ENCODE measurements around the gene ZNF496. TPM values are rescaled to one million over a fixed set of nuclear protein-coding genes. Genes with fewer than 3 reads are reported as not detected.

ZNF496 gene
- total RNA-seq, 2 experiments from 2014 or later = 21.7 to 36.4 TPM

DNA sequence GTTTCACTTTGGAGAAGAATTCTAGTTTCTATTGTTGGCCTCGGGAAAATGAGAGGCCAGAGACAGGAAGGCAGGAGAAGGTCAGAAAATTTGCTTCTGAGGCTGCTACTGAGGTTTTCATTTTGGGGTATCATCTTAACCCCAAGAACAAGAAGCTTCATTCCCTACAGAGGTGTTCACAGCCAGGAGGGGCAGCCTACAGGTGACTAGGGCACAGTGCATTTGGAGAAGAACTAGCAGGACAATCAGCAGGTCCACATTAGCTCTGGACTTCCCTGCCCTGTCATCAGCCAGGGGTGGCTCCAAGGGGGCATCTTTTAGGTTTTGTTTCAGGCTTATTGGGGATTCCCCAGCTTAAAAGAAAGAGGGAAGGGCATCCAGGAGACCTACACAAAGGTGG, 12.1 kb upstream of the ZNF496 start:
- no peaks in the 10 kb centered on the region for H3K79me2 ChIP-seq (ENCODE audit: insufficient read depth, low read depth, low read length)
- no peak overlapping the region for H2AFZ ChIP-seq (ENCODE audit: low read length)
- H3K27ac ChIP-seq (ENCODE audit: low read depth, low read length, poor library complexity, severe bottlenecking) = no peak overlapping the region
- H3K4me2 ChIP-seq (ENCODE audit: low read length) = no peak overlapping the region
- H3K9me2 ChIP-seq (ENCODE audit: insufficient read depth, low read length) = no peaks in the 10 kb centered on the region
- H3K9me3 ChIP-seq (ENCODE audit: low read length) = no peaks in the 10 kb centered on the region
- DNase-seq (ENCODE audit: low spot score) = no peak
- intact Hi-C loops (cut with micrococcal nuclease; ENCODE audit: unreplicated experiment) = no loop called here
- no TSS peak for BruUV-seq (replicated peaks)
- no peak overlapping the region for H3K4me3 ChIP-seq (ENCODE audit: low read depth, low read length, poor library complexity, severe bottlenecking)
- CTCF ChIA-PET (ENCODE audit: unreplicated experiment) = no interaction called here
- H3K36me3 ChIP-seq (ENCODE audit: insufficient read depth, low read length) = no peaks in the 10 kb centered on the region
- no peaks in the 10 kb centered on the region for H4K20me1 ChIP-seq (ENCODE audit: insufficient read depth, low read length)
- no peak for TF ChIP-seq EZH2phosphoT487 (IDR thresholded peaks at IDR 0.05; ENCODE audit: borderline replicate concordance, low read depth, low read length)
- TF ChIP-seq, protein P1, sequence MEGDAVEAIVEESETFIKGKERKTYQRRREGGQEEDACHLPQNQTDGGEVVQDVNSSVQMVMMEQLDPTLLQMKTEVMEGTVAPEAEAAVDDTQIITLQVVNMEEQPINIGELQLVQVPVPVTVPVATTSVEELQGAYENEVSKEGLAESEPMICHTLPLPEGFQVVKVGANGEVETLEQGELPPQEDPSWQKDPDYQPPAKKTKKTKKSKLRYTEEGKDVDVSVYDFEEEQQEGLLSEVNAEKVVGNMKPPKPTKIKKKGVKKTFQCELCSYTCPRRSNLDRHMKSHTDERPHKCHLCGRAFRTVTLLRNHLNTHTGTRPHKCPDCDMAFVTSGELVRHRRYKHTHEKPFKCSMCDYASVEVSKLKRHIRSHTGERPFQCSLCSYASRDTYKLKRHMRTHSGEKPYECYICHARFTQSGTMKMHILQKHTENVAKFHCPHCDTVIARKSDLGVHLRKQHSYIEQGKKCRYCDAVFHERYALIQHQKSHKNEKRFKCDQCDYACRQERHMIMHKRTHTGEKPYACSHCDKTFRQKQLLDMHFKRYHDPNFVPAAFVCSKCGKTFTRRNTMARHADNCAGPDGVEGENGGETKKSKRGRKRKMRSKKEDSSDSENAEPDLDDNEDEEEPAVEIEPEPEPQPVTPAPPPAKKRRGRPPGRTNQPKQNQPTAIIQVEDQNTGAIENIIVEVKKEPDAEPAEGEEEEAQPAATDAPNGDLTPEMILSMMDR (conservative IDR thresholded peaks at IDR 0.05; ENCODE audit: low read length) = no peak
- POLR2A ChIA-PET = no interaction called here
- no peaks in the 10 kb centered on the region for H3K4me1 ChIP-seq (ENCODE audit: insufficient read depth, low read length, poor library complexity, severe bottlenecking)

DNA sequence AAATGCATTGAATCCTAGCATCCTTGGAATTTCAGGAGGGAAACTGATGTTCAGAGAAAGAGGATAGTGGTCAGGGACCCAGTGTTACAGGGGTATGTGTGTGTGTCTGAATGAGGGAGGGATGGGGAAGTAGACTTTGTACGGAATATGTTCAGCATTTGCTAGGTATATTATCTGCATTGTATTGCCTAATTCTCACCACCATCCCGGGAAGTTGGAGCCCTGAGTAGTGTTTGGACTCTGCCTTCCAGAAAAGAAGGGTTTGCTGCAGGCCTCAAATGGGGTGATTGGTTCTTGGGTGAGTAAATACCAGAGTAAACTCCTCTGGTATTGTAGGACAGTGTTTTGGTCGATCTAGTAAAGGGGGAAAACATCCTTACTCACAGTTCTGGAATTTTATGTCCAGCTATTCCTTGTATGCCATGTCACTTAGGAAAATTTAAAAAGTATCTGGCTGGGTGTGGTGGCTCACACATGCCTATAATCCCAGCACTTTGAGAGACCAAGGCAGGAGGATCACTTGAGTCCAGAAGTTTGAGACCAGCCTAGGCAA, 7.1 kb upstream of the ZNF496 start:
- Histone ChIP-seq H3K4me2 (ENCODE audit: low read length) (no peak overlapping the region), H3K27ac (ENCODE audit: low read depth, low read length, poor library complexity, severe bottlenecking) (no peak overlapping the region), H3K79me2 (ENCODE audit: insufficient read depth, low read depth, low read length) (no peaks in the 10 kb centered on the region), H3K36me3 (ENCODE audit: insufficient read depth, low read length) (no peaks in the 10 kb centered on the region), H3K4me1 (ENCODE audit: insufficient read depth, low read length, poor library complexity, severe bottlenecking) (no peaks in the 10 kb centered on the region), H3K9me3 (ENCODE audit: low read length) (no peaks in the 10 kb centered on the region), H4K20me1 (ENCODE audit: insufficient read depth, low read length) (no peaks in the 10 kb centered on the region), H3K4me3 (ENCODE audit: low read depth, low read length, poor library complexity, severe bottlenecking) (no peak overlapping the region), H2AFZ (ENCODE audit: low read length) (no peak overlapping the region), H3K9me2 (ENCODE audit: insufficient read depth, low read length) (no peaks in the 10 kb centered on the region)
- ChIA-PET POLR2A (no interaction called here), CTCF (ENCODE audit: unreplicated experiment) (interaction anchor here (0.6 kb wide), 1 partner anchor 921 kb away, joined by 4 read pairs; no protein-coding TSS in a partner anchor)
- TF ChIP-seq, protein P1 (conservative IDR thresholded peaks at IDR 0.05; ENCODE audit: low read length) = no peak
- TF ChIP-seq EZH2phosphoT487 (IDR thresholded peaks at IDR 0.05; ENCODE audit: borderline replicate concordance, low read depth, low read length) = no peak
- BruUV-seq (replicated peaks) = no TSS peak
- intact Hi-C loops (cut with micrococcal nuclease; ENCODE audit: unreplicated experiment) = no loop called here
- no peak for DNase-seq (ENCODE audit: low spot score)

DNA sequence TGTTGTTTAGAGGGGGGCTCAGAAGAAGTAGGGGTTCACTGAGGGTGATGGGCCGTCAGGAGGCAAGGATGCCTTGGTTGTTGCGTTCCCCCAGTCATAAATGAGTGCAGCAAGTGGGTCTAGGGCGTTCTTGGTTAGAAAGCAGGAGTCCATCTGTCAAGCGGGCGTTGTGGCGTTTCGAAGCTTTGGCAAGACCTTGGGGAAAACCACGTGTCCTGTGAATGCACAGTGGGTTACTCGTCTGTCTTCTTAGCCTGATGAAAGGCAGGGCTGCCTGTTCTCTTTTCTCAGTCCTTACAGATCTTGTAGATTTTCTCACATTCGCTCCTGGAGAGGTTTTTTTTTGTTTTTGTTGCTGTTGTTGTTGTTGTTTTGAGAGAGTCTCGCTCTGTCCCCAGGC, 6.3 kb upstream of the ZNF496 start:
- H3K4me3 ChIP-seq (ENCODE audit: low read depth, low read length, poor library complexity, severe bottlenecking) = no peak overlapping the region
- H4K20me1 ChIP-seq (ENCODE audit: insufficient read depth, low read length) = no peaks in the 10 kb centered on the region
- ChIA-PET POLR2A (no interaction called here), CTCF (ENCODE audit: unreplicated experiment) (interaction anchor here (0.6 kb wide), 1 partner anchor 920 kb away, joined by 4 read pairs; no protein-coding TSS in a partner anchor)
- H3K4me2 ChIP-seq (ENCODE audit: low read length) = no peak overlapping the region
- no peak for DNase-seq (ENCODE audit: low spot score)
- no peaks in the 10 kb centered on the region for H3K9me2 ChIP-seq (ENCODE audit: insufficient read depth, low read length)
- no peaks in the 10 kb centered on the region for H3K79me2 ChIP-seq (ENCODE audit: insufficient read depth, low read depth, low read length)
- no peaks in the 10 kb centered on the region for H3K4me1 ChIP-seq (ENCODE audit: insufficient read depth, low read length, poor library complexity, severe bottlenecking)
- no peaks in the 10 kb centered on the region for H3K9me3 ChIP-seq (ENCODE audit: low read length)
- H3K36me3 ChIP-seq (ENCODE audit: insufficient read depth, low read length) = no peaks in the 10 kb centered on the region
- intact Hi-C loops (cut with micrococcal nuclease; ENCODE audit: unreplicated experiment) = no loop called here
- BruUV-seq (replicated peaks) = no TSS peak
- no peak overlapping the region for H2AFZ ChIP-seq (ENCODE audit: low read length)
- TF ChIP-seq, protein P1 (conservative IDR thresholded peaks at IDR 0.05; ENCODE audit: low read length) = no peak
- no peak for TF ChIP-seq EZH2phosphoT487 (IDR thresholded peaks at IDR 0.05; ENCODE audit: borderline replicate concordance, low read depth, low read length)
- no peak overlapping the region for H3K27ac ChIP-seq (ENCODE audit: low read depth, low read length, poor library complexity, severe bottlenecking)
